Measurements from ENCODE around the gene TNS3. TPM values are rescaled to one million over a fixed set of nuclear protein-coding genes. Genes with fewer than 3 reads are reported as not detected.
A peak's percentile ranks its signal among the peaks of the same experiment; 100 is the strongest.
"Not testable (repeated sequence)": the region's sequence is repeated elsewhere in the genome, so short reads cannot be mapped to it uniquely, and the experiment has no call there.

TNS3 gene
- total RNA-seq, 2 donors from 2014 or later: 0.50 TPM; not detected in 1

DNA sequence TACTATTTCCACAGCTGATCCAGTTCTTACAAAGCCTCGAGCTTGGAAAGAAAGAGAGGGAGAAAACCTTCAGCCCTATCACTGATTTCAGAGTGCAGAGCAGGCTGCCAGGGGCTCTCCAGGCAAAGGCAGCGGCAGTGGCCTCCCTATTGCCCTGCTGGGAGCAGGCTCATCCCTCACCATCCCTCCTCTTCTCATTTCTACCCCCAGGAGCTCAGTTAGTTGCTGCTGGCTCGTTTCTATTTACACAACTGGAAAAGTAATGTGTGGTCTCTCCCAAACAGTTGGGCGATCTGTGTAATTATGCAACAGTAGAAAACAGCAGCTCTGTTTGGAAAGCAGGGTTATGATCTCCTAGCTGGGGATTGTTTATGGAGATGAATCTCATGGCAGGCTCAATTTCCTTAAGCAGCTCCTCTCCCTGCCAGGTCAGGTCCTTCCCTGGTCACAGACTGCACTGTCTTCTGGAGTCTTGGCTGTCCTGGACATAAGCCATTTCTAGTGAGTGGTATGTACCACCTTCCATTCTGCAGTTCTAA lies 28.7 kb upstream of the TNS3 start:
- H3K9me3 Mint-ChIP-seq: no peaks in the 10 kb centered on the region
- H3K27me3 Mint-ChIP-seq: peaks cover 0 to 5% of the 10 kb centered on the region in 2 donors
- no peak overlapping the region for H3K27ac Mint-ChIP-seq
- no peak overlapping the region for H3K4me3 Mint-ChIP-seq
- H3K36me3 Mint-ChIP-seq: no peaks in the 10 kb centered on the region
- H3K4me1 Mint-ChIP-seq (ENCODE audit: low read depth in 2 of 2): no peaks in the 10 kb centered on the region
- ATAC-seq (no peak), DNase-seq (ENCODE audit: low spot score) (no peak)

DNA sequence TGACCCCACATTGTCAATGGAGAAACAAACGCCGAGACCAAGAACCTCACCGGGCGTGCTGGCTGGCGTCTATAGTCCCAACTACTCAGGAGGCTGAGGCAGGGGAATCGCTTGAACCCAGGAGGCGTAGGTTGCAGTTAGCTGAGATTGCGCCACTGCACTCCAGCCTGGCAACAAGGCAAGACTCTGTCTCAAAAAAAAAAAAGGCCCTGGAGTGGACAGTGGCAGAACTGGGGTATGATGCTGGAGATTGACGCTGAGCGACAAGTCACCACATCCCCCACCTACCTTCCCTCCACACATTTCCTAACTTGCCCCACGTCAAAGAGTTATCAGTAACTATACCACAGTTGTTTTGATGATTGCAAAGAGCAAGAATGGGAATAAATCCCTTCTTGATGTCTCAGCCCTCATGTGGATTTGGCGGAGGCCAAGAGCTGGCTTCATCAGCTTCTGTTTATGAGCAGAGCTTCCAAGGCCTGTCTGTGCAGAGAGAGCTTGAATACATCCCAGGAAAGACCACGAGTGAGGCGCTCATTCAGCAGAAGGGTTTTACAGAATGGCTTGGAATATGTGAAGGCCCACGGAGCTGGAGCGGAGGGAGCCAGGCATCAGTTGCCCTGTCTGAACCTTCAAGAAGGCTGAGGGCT lies 28.0 kb upstream of the TNS3 start:
- Mint-ChIP-seq H3K9me3 (no peaks in the 10 kb centered on the region), H3K27ac (no peak overlapping the region), H3K36me3 (no peaks in the 10 kb centered on the region), H3K27me3 (peaks cover 0 to 5% of the 10 kb centered on the region in 2 donors), H3K4me1 (ENCODE audit: low read depth in 2 of 2) (no peaks in the 10 kb centered on the region), H3K4me3 (no peak overlapping the region)
- DNase-seq (ENCODE audit: low spot score) (no peak), ATAC-seq (no peak)

DNA sequence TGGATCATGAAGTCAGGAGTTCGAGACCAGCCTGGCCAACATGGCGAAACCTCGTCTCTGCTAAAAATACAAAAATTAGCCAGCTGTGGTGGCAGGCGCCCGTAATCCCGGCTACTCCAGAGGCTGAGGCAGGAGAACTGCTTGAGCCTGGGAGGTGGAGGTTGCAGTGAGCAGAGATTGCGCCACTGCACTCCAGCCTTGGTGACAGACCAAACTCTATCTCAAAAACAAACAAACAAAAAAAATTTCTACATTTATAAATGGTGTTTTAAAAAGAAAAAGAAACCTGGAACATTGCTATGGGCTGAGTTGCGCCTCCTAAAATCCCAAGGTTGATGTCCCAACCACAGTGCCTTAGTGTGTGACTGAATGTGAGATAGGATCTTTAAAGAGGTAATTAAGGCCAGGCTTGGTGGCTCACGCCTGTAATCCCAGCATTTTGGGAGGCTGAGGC lies 24.7 kb upstream of the TNS3 start:
- H3K27me3 Mint-ChIP-seq; H3K4me3 Mint-ChIP-seq; H3K9me3 Mint-ChIP-seq; ATAC-seq; H3K4me1 Mint-ChIP-seq (ENCODE audit: low read depth in 2 of 2); H3K36me3 Mint-ChIP-seq; H3K27ac Mint-ChIP-seq; DNase-seq (ENCODE audit: low spot score): not testable (repeated sequence)

DNA sequence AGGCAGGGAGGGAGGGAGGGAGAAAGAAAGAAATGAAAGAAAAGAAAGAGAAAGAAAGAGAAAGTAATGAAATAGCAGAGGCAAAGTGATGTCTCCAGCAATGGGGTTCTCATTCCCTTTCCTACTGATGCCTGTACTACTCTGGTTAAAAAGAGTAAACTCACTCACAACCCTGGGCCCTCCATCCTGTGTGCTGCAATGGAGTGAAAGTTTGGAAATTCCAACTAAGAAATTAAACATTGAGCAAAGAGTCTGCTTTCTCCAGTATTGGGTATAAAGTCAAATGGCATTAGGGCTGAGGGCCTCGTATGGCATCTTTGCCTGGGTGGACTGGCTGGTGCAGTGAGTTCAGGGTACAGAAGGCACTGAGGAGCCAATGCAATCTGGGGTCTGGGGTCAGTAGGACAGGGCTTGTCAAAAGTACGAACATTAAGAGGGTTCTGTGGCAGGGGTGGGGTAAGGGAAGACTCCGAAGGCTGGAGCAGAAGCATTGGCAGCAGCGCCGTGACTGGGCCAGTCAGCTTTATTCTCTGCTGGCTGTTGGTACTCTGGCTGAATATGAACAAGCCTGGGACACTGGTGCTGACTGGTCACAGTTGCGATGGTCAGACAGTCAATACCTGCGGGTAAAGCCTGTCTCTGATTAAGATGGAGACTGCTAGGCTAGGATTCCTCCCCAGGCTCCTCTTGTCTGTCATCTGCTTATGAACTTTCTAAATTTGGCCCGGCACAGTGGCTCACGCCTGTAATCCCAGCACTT lies 24.1 kb upstream of the TNS3 start:
- Mint-ChIP-seq H3K9me3 (no peaks in the 10 kb centered on the region), H3K36me3 (no peaks in the 10 kb centered on the region), H3K4me3 (no peak overlapping the region), H3K27me3 (no peaks in the 10 kb centered on the region), H3K4me1 (ENCODE audit: low read depth in 2 of 2) (peaks cover 4 to 5% of the 10 kb centered on the region in 2 donors), H3K27ac (no peak overlapping the region)
- DNase-seq (ENCODE audit: low spot score) (no peak), ATAC-seq (no peak)

DNA sequence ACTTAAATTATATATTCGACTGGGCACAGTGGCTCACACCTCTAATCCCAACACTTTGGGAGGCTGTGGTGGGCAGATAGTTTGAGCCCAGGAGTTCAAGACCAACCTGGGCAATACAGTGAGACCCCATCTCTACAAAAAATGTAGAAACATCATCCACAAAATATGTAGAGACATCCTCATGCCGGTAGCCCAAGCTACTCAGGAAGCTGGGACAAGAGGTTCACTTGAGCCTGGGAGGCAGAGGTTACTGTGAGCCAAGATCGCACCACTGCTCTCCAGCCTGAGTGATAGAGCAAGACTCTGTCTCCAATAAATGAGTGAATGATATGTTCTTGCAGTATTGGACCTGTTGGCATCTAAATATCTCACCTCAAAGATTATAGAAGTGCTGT lies 22.6 kb upstream of the TNS3 start:
- no peak for DNase-seq (ENCODE audit: low spot score)
- Mint-ChIP-seq H3K4me1 (ENCODE audit: low read depth in 2 of 2) (peaks cover 9 to 12% of the 10 kb centered on the region in 2 donors), H3K9me3 (no peaks in the 10 kb centered on the region), H3K27me3 (no peaks in the 10 kb centered on the region), H3K27ac (no peak overlapping the region), H3K36me3 (no peaks in the 10 kb centered on the region), H3K4me3 (no peak overlapping the region)
- no peak for ATAC-seq

DNA sequence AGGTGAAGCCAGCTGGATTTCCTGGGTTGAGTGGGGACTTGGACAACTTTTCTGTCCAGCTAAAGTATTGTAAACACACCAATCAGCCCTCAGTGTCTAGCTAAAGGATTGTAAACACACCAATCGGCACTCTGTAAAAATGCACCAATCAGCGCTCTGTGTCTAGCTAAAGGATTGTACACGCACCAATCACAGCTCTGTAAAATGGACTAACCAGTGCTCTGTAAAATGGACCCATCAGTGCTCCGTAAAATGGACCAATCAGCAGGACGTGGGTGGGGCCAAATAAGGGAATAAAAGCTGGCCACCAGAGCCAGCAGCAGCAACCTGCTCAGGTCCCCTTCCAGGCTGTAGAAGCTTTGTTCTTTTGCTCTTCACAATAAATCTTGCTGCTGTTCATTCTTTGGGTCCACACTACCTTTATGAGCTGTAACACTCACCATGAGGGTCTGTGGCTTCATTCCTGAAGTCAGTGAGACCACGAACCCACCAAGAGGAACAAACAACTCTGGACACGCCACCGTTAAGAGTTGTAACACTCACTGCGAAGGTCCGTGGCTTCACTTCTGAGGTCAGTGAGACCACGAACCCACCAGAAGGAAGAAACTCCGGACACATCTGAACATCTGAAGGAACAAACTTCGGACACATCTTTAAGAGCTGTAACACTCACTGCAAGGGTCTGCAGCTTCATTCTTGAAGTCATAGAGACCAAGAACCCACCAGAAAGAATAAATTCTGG lies 21.8 kb upstream of the TNS3 start:
- H3K4me1 Mint-ChIP-seq (ENCODE audit: low read depth in 2 of 2): peaks cover 9 to 12% of the 10 kb centered on the region in 2 donors
- H3K27me3 Mint-ChIP-seq, ATAC-seq: not testable (repeated sequence)

DNA sequence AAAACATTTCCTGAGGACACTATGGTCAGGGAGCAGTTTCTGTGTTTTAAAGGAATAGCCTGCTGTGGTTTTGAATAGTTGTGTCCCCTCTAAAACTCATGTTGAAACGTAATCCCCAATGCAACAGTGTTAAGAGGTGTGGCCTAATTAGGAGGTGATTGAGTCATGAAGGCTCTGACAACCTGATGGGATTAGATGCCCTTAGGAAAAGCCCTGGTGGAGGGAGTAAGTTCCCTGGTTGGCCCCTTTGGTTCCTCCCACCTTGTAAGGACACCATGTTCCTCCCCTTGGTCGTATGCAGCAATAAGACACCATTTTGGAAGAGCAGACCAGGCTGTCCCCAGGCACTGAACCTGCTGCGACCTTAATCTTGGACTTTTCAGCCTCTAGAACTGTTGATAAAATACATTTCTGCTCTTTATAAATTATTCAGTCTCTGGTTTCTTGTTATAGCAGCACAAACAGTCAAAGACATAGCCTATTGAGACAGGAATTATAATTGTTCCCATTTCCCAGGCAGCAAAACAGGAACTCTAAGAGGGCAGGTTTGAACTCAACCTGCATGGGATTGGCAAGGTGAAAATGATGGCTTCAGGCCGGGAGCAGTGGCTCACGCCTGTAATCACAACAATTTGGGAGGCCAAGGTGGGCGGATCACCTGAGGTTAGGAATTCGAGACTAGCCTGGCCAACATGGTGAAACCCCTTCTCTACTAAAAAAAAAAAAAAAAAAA lies 20.5 kb upstream of the TNS3 start:
- no peaks in the 10 kb centered on the region for H3K27me3 Mint-ChIP-seq
- peaks cover 9 to 12% of the 10 kb centered on the region in 2 donors for H3K4me1 Mint-ChIP-seq (ENCODE audit: low read depth in 2 of 2)
- H3K36me3 Mint-ChIP-seq: peaks cover 5% of the 10 kb centered on the region
- ATAC-seq: no peak
- no peak for DNase-seq (ENCODE audit: low spot score)
- H3K27ac Mint-ChIP-seq: no peak overlapping the region
- H3K9me3 Mint-ChIP-seq: no peaks in the 10 kb centered on the region
- no peak overlapping the region for H3K4me3 Mint-ChIP-seq

More for the DNA sequence above, 21.8 kb upstream of the TNS3 start:
- DNase-seq (ENCODE audit: low spot score); H3K27ac Mint-ChIP-seq; H3K36me3 Mint-ChIP-seq; H3K9me3 Mint-ChIP-seq; H3K4me3 Mint-ChIP-seq: not testable (repeated sequence)

DNA sequence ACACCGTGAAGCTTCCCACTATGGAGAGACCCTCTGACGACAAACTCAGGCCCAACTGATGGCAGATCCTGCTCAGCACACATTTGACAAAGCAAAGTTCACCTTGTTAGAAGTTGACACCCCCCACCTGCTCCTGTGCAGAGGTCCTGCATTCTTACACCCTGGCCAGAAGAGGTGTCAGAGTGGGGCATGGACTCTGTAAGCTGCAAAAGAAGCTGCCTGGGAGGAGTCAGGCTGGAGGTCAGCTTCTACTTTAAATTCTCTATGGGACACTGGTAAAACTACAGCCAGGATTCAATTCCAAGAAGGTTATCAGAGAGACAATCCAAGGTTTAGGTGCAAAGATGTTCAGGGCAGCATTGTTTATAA lies 20.0 kb upstream of the TNS3 start:
- Mint-ChIP-seq H3K27ac (no peak overlapping the region), H3K9me3 (peaks cover 4% of the 10 kb centered on the region), H3K36me3 (peaks cover 10% of the 10 kb centered on the region), H3K4me3 (no peak overlapping the region), H3K4me1 (ENCODE audit: low read depth in 2 of 2) (peaks cover 9 to 12% of the 10 kb centered on the region in 2 donors), H3K27me3 (no peaks in the 10 kb centered on the region)
- DNase-seq (ENCODE audit: low spot score) (no peak), ATAC-seq (peak in 1 of 2 donors; percentile 16)

DNA sequence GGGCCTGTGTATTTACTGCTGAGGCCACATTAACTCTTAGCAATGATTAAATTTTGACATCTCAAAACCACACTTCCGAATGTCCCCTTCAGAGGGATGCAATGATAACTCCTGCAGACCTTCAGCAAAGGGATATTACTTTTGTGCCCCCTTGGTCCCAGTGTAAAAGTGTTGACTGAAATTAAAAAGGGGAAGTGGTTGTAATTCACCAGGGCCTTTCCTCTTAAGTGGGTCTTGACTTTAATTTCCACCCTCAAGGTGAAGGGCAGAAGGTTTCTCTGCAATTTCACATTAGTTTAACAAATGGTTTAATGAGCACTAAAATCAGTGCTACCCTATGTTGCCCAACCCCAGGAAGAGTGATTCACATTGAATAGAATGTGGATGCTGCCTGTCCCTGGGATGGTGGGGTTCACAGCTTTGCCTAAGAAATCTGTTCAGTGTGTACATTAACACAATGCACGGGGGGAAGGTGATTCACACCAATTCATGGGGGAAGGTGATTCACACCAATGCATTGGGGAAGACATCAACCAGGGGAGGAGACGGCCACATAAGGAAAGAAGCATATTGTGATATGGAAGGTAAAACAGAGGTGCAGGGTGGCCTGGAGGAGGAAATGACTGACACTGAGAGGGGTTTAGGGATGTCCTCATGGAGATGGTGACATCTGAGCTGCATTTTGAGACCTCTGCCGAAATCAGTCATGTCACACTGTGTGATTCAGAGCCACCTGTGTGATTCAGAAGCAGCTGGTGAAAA lies 19.4 kb upstream of the TNS3 start:
- DNase-seq (ENCODE audit: low spot score) (no peak), ATAC-seq (peak in 1 of 2 donors; percentile 24)
- Mint-ChIP-seq H3K9me3 (peaks cover 4% of the 10 kb centered on the region), H3K27me3 (no peaks in the 10 kb centered on the region), H3K27ac (no peak overlapping the region), H3K4me1 (ENCODE audit: low read depth in 2 of 2) (peaks cover 9 to 12% of the 10 kb centered on the region in 2 donors), H3K4me3 (no peak overlapping the region), H3K36me3 (peaks cover 10% of the 10 kb centered on the region)

DNA sequence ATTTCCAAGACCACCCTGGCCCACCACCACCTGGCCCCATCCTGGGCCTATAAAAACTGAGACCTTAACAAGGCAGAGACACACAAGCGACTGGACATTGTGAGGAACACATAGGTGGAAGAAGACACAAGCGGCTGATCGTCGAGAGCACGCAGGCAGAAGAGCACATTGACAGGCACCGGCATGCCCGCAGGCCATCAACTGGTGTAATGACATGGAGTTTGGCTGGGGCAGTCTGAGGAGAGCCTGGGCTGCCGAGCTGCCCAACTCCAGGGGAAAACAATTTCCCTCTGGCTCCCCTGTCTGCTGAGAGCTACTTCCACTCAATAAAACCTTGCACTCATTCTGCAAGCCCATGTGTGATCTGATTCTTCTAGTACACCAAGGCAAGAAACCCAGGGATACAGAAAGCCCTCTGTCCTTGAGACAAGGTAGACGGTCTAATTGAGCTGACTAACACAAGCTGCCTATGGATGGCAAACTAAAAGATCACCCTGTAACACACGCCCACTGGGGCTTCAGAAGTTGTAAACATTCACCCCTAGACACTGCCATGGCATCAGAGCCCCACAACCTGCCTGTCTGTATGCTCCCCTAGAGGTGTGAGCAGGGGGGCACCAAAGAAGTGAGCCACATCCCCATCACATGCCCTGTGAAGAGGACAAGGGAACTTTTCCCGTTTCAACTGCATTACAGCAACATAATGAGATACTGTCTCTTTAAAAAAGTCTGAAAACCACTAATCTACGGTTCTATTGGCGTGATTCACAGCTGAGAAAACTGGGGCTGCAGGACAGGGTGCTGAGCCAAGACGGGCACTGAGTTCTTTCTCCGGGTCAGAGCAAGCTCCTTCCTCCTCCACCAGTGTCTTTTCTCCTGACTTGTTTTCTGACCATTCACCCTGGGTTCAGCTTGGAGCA lies 18.5 kb upstream of the TNS3 start:
- DNase-seq (ENCODE audit: low spot score) (no peak), ATAC-seq (peak in 1 of 2 donors; percentile 37)
- Mint-ChIP-seq H3K9me3 (peaks cover 6% of the 10 kb centered on the region), H3K27ac (no peak overlapping the region), H3K27me3 (no peaks in the 10 kb centered on the region), H3K4me3 (no peak overlapping the region), H3K4me1 (ENCODE audit: low read depth in 2 of 2) (peaks cover 9 to 12% of the 10 kb centered on the region in 2 donors), H3K36me3 (peaks cover 10% of the 10 kb centered on the region)

DNA sequence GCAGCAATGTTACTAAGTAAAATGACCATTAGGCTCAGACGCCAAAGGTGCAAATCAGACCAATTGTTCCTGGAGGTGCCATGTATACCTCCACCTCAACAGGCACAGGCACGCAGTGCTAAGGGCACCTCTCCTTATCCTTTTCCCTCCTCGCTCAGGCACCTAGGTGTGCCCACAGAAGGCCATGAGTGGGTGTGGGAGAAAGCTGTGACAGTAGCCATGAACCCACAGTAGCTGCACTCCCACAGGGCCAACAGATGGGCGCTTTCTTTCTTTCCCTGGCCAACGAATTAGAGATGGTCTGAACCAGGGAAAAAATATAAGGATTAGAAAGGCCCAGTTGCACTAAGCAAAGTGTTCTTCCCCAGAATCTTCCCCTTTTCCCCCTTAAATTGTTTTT lies 15.5 kb upstream of the TNS3 start:
- no peak overlapping the region for H3K27ac Mint-ChIP-seq
- H3K36me3 Mint-ChIP-seq: peaks cover 10% of the 10 kb centered on the region
- H3K4me3 Mint-ChIP-seq: no peak overlapping the region
- DNase-seq (ENCODE audit: low spot score) (no peak), ATAC-seq (no peak)
- H3K27me3 Mint-ChIP-seq: no peaks in the 10 kb centered on the region
- H3K4me1 Mint-ChIP-seq (ENCODE audit: low read depth in 2 of 2): peaks cover 9 to 12% of the 10 kb centered on the region in 2 donors
- peaks cover 7% of the 10 kb centered on the region for H3K9me3 Mint-ChIP-seq

All from natural killer cell treated with Interleukin-12 subunit alpha and Interleukin-12 subunit beta and Interleukin-15 and Interleukin-18, amount 100 ng/mL, for 72 hours (primary cell).